ENCODE results near the gene ARFIP1.
A peak's percentile ranks its signal among the peaks of the same experiment; 100 is the strongest.

Gene ARFIP1

DNA sequence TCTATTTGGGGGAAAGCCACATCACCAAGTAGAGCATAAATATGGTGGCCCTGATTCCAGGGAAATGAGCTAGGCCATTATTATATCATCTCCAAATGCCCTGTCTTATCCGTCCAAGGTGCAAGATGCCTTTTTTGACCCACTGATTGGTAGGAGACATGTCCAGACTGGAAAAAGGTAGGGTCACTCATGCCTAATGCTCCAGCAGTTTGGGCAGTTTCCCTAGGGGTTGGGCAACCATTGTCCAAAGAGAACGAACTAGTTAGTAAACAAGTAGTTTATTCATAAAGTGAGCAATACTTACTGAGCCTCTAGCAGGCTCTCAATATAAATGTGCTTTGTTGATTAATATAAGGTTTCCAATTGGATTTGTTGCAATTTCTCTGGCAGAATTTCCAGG, 162.6 kb downstream of the ARFIP1 start:
- FAIRE-seq, result no peak

DNA sequence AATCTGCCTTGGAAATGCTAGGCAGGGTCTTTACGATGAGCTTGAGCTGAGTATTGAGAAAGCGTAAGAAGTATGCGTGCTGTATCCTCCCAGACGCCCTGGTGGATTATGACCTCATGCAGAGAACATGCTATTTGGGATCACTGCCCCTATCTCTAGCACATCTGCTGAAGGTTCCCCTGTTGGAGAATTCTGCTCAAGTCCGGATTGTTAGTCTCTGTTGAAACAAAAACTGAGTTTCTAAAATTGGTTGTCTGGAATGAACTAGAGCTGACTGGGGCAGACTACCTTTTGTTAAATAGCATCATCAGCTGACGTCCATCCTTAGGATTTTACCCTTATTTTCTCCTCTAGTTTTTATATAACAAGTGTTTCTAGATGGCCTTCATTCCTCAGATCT, 163.9 kb downstream of the ARFIP1 start:
- no peak for FAIRE-seq

DNA sequence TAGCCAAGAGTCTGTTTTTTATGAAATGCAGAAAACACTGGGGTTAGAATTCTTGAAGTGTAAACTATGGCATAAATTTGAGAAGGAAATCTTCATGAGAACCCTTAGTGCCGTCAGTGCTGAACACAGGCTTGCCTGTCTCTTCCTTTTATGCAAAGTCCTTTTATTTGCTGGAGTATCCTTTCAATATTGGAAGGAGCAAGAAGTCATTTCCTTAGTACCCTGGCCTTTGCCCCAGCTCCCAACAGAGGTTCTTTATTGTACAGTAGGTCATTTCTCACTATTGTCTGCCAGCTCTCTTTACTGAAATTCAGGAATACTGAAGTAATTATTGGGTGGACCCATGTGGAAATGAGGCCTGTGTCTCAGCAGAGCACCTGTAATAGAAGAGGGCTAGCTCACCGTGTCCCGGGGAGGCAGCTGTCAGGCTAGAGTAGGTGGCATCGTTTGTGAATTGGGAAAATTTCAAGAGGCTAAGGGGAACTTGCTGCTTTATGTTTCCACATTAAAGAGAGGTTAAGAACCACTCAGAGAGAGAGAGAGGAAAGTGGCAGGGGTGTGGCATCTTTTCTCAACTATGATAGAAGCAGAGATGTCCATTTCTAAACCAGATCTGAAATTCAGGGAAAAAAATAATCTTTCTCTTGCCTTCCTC, 165.0 kb downstream of the ARFIP1 start:
- FAIRE-seq, result no peak

DNA sequence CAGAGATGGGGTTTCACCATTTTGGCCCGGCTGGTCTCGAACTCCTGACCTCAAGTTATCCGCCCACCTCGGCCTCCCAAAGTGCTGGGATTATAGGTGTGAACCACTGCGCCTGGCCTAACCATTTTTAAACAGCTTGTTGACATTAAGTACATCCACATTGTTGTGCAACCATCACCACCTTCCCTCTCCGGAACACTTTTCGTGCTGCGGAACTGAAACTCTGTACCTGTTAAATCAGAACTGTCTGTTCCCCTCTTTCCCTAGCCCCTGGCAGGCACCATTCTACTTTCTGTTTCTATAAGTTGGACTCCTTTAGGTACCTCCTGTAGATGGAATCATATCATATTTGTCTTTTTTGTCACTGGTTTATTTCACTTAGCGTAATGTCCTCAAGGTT, 165.9 kb downstream of the ARFIP1 start:
- no peak for FAIRE-seq

DNA sequence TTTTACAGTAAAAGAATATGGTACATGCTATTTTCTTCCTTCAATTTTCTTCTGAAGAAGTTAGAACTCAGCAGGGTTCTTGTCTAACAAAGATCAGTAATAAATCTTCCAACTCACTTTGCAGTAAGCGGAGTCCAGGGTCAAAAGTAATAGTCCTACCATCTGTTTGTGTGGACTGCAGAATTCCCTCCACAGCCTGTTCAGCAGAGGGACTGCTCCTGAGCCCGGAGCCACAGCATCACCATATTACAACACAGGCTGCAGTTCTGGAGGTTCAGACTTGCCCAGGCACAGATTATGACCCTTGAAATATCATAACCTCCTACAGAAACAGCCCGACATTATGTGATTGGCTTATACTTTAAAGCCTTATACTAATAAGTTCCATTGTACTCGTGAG, 166.7 kb downstream of the ARFIP1 start:
- no peak for FAIRE-seq

DNA sequence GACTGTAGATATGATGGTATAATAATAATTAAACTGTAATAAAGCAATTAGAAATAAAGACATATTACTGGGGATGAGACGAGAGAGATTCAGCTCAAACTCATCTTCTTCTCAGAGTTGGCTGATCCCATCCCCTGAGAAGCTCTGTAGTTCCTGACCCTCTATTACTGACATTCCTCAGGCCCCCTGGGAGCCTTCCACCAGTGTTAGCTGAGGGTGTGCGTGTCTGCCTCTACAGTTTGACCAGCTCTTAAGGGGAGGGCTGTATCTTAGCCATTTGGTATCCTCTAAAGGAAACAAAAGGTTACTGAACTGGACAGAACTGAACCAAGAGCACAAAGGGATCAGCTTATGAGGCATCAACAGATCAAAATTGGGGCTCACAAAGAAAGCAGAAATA, 167.6 kb downstream of the ARFIP1 start:
- no peak for FAIRE-seq

DNA sequence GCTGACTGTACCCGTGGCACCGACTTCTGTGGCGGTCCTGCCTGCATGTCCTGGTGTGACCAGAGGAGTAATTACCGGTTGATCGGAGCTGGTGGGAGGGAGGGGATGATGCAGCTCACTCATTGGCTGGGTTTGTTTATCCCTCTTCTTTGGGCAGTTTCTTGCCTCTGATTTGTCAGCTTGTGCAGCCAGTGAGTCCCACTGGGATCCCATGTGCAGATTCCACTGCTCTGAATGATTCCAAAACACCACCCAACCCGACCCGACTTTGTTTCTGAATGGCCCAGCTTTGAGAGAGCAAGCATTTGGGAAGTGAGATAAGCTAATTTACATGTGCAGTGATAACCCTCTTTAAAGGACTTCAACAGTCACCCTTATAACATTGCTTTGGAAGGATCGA, 170.2 kb downstream of the ARFIP1 start:
- no peak for FAIRE-seq

DNA sequence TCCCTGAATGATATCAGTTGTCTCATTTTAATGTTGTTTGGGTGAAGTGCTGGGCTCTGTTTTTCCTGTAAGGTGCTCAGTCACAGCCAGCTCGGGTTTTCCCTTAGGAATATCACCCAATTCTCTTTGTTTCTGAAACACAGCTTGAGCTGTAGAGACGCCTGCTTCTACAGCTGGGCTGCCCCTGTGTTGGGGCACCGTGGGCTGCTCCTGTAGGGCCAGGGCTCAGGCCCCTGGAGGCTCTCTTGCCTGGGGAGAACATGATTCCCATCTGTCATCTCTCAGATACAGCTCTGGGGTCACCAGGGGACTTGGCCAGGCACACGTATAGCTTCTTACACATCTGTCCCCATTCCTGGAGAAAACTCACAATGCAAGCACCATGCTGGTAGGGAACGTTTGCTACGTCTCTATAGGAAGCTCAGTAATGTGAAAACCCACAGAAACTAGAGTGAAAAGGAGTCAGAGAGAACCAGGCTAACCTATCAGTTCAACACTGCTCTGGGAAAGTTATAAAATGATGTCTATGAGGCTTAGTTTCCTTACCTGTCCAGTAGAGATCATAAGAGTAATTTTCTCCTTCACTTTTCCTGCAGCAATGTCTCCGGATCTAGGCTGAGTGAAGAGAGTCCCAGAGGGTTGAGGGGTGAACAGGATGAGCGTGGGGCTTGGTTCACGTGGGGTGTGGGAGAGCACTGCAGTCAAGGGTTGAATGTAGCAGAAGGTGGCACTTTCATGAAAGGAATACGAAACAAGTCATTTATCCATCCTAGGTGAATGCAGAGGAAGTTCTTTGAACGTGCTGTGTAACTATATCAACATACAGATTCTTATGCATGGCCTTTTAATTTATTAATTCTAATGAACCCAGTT, 170.9 kb downstream of the ARFIP1 start:
- FAIRE-seq, result no peak

DNA sequence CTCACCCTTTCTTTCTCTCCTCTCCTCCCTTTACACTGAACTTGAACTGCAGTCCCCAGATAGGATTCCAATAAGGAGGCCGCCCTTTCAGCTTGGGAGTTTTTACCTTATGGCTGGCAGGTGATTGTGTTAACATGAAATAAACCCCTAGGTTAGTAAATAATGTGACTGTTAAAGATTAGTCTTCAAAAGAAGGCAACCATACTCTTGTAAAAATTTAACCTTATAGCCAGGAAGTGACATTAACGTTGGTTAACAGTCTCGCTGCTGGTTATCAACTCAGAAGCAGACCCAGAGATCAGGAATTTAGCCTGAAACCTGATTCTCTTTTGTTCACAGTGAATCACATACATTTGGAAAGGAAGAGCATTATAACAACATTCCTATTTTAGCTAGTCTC, 171.6 kb downstream of the ARFIP1 start:
- FAIRE-seq, result no peak

DNA sequence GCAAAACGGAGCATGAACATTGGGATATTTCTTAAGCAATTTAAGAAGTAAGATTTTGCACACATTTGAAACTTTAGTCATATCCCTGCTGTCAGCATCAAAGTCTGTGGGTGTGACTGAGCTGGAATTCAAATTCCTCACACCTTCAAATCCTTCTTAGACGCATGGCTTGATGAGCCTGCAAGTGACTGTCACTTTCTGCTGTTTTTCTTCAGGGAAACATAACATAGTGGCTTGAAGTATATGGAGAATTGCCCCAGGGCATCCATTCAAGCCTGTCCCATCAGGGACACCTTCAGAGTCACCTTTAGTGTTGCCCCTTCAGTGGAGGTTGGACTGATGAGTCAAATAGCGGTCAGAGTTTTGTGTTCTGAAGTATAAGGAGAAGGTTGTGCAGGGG, 173.8 kb downstream of the ARFIP1 start:
- FAIRE-seq, result no peak

DNA sequence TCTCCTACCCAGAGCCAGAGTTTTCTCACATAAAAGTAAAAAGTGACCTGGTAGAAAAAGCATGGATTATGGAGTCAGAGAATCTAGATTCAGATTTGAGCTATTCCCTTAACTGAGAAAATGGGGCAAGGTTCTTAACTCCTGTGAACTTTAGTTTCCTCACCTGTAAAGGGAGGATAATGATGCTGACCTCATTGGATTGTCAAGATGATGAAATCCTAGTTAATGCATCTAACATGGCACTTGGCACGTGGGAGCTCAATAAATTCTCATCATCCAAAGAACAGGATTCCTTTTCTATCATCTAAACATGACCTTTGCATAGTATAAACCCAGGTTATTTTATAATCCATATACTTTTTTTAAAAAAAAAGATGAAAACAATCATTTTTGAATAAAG, 175.0 kb downstream of the ARFIP1 start:
- FAIRE-seq, result no peak

DNA sequence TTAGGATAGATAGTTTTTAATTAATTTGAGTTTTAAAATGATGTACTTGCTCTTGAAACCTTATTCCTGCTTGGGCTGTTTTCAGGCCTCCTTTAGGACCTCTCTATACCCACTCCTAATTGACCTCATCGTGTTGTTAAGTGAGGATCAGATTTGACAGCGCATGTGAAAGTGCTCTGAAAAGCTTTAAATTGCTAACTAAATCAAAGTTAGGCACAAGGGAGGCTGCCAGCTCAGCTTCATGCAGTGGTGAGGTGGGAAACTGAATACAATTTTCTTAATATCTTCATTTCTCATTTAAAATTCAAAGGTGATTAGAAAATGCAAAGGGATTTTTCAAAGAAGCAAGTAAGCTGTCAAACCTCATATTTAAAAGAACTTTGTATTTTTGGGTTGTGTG, 176.4 kb downstream of the ARFIP1 start:
- FAIRE-seq, result no peak

DNA sequence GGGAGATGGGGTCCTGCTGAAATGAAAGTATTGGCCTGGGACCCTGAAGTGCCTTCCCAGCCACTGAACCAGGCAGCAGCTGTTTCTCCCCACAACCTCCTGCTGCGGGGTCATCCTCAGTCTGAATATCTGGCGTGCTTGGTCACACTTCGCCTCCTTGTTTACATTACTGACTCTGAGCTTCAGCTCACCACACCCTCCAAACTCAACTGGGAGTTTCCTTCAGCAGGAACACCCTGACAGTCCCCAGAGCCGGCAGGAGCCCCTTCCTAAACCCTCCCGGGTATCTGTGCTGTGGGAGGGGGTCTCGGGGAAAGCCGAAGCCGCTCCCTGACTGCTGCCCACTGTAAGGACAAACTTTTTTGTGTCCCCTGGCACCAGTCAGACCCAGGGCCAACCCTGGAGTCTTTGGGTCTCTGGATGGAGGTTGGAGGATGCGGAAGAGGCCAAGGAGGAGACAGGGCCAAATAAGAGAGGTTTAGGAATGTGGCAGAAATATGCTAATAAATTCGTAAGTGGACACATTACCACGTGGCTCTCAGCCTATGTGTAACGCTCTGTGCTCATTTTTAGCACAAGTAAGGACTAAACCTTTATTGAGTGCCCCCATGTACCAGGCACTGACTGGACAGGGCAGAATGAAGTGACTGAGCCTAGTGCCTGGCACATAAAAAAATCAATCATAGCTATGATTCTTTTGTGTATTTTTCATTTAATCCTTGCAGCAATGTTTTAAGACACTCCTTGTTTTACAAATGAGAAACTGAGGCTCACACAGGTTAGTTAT, 177.1 kb downstream of the ARFIP1 start:
- FAIRE-seq, result no peak

DNA sequence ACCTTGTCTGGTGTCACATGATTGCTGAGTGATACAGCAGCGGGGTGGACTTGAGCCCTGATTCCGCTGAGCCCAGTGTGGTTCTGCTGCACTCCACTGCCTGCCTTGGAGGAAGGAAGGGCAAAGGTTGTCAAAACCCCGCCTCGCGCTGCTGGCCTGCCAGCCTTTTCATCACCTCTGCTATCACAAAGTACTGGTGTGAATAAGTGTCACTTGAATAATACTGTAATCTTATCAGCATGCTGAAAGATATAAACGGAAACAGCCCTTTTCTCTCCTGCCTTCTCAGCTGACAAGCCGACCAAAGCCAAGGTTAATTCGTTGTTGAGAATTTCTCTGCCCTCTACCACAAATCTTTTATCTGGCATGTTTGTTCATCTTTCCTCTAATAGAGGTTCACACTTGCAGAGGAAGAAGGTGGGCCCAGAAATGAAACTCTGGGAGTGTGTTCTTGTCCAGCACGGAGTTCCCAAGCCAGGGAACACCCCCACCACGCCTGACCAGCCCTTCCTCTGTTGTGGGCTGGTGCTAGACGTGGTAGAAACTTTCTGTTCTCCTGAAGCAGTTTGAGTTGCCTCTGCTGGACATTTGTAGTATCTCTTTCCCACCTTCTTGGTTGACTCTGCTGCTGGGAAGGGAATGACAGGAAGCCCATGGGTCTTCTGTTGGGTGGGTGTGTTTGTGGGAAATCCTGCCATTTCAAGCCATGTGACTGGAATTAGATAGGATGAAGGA, 177.8 kb downstream of the ARFIP1 start:
- FAIRE-seq, result no peak

DNA sequence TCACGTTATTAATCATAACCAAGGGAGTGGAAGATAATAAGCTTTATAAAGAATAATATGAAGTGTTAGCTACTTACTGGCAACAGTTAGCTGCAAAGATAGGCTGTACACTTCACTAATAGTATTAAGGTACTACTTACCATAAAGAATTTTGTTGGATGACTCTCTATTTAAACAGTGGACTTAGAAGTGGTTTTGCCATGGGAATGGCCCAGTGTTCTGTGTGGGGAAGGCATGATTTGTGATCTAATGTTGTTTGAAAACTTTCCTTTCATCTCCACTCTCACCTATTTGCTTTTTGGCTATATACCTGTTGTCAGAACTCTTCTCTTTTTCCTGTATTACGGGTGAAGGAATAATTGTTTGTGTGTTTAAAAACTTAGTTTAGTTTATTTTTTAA, 179.3 kb downstream of the ARFIP1 start:
- no peak for FAIRE-seq

DNA sequence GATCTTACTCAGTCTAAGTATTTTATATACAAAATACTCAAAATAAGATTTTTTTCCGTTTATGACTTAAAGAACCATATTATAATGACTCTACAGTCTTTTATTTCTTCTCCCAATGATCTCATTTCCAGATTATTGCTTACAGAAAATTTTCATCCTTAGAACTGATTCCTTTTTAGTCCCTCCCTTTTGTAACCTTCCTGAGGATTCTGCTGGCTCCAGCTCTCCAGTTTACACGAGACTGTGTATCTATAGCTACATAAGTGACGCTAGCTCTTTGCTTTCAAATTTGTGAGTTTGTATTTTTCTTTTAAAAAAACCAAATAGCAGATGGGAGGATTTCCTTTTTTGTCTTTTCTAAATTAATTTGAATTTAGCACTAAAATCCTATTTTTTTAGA, 180.3 kb downstream of the ARFIP1 start:
- no peak for FAIRE-seq

DNA sequence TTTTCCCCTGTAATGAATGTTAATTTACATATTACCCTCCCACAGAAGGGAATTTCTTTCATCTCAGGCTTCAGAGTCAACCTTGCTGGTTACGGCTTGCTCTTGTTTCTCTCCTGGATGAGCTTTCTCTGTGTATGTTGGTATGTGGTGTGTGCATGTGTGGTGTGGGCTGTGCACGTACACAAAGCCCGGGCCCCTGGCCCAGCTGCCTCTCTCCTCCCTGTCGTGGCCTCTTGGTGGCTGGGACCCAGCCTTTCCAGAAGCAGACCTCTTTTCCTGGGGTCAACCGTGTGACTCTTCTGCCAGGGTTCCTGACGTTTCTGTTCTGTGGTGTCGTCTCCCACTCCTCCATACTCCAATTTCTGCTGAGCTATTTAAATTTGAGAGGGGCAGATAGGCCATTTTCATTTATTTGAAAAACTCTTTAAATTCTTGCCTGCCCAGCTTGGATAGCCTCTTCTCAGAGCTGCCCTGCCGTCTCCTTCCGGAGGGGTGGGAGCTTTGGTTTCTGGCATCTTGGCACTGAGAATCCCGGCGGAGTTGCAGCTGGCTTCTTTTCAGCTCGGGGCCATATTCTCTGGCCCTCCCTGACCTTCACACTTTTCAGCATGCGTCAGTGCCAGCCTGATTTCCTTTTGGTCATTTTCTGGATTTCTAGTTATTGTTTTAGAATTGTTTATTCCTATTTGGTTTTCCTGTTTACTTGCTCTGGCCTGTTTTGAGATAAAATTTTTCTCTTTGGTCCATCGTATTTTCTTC, 181.4 kb downstream of the ARFIP1 start:
- no peak for FAIRE-seq

DNA sequence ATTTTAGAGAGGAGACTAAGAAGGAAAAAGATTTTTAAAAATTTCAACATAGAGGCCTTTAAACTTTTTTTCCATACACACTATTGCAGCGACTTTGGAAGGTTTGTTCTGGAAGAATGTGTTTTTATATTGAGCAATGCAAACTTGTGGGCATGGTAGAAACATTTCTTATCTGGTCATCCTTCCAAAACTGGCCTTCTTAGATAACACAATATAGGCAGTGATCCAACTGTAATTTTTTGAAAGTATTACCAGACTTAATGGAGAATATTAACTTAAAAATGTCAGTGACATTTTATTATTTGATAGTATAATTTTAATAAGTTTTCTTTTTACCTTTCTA, 182.0 kb downstream of the ARFIP1 start:
- FAIRE-seq, result peak; percentile 85

Measured in islet of Langerhans (tissue), 1 donor.